ENCODE data around the gene MAP4K3. TPM values are rescaled to one million over a fixed set of nuclear protein-coding genes. Genes with fewer than 3 reads are reported as not detected.

MAP4K3 gene
- total and polyA plus RNA-seq, 7 donors, result 8.0 to 96.8 (median 72.1) TPM

GRCh38 chr2:39408351-39409136, 28.5 kb downstream of the MAP4K3 start:
- H3K9me3 ChIP-seq, result no peaks in the 10 kb centered on the region
- 69 to 88% methylated on average over 3 of the region's 3 CpGs for WGBS, 2 donors
- TF ChIP-seq POLR2A (IDR thresholded peaks at IDR 0.05) (no peak), CTCF (IDR thresholded peaks at IDR 0.05) (no peak), EP300 (IDR thresholded peaks at IDR 0.05) (no peak), POLR2AphosphoS5 (IDR thresholded peaks at IDR 0.05) (no peak)
- no peaks in the 10 kb centered on the region for H3K27me3 ChIP-seq
- no peak for DNase-seq
- peaks cover 0 to 94% (median 80%) of the 10 kb centered on the region in 4 donors for H3K4me1 ChIP-seq
- intact Hi-C loops (cut with DNase I), result no loop called here
- peak overlapping the region in 1 of 4 donors; percentile 12 for H3K27ac ChIP-seq
- no peaks in the 10 kb centered on the region for H3K36me3 ChIP-seq
- H3K4me3 ChIP-seq, result no peak overlapping the region

GRCh38 chr2:39407516-39408296, 29.4 kb downstream of the MAP4K3 start:
- Histone ChIP-seq H3K4me1 (peaks cover 0 to 94% (median 81%) of the 10 kb centered on the region in 4 donors), H3K4me3 (no peak overlapping the region), H3K27me3 (no peaks in the 10 kb centered on the region), H3K36me3 (no peaks in the 10 kb centered on the region), H3K9me3 (no peaks in the 10 kb centered on the region), H3K27ac (no peak overlapping the region)
- DNase-seq, result no peak
- intact Hi-C loops (cut with DNase I), result no loop called here
- 96% methylated on average over 3 of the region's 3 CpGs for WGBS, 2 donors
- no peak for TF ChIP-seq CTCF (IDR thresholded peaks at IDR 0.05)
- no peak for TF ChIP-seq POLR2A (IDR thresholded peaks at IDR 0.05)

- Histone ChIP-seq H3K4me1 (peaks cover 0 to 92% (median 76%) of the 10 kb centered on the region in 4 donors), H3K27ac (no peak overlapping the region), H3K36me3 (no peaks in the 10 kb centered on the region), H3K9me3 (no peaks in the 10 kb centered on the region), H3K27me3 (no peaks in the 10 kb centered on the region), H3K4me3 (no peak overlapping the region)
- no peak for DNase-seq
- TF ChIP-seq CTCF (IDR thresholded peaks at IDR 0.05), result no peak
- TF ChIP-seq POLR2A (IDR thresholded peaks at IDR 0.05), result no peak
- TF ChIP-seq EP300 (IDR thresholded peaks at IDR 0.05), result no peak
- no peak for TF ChIP-seq POLR2AphosphoS5 (IDR thresholded peaks at IDR 0.05)
- WGBS, 2 donors, result 92 to 94% methylated on average over 4 of the region's 4 CpGs
- intact Hi-C loops (cut with DNase I), result no loop called here
Measured at GRCh38 chr2:39405364-39405763, 31.7 kb downstream of the MAP4K3 start.

GRCh38 chr2:39403311-39403710, 33.8 kb downstream of the MAP4K3 start:
- DNase-seq, result no peak
- Histone ChIP-seq H3K36me3 (no peaks in the 10 kb centered on the region), H3K4me1 (peaks cover 0 to 92% (median 79%) of the 10 kb centered on the region in 4 donors), H3K27ac (peak overlapping the region in 1 of 4 donors; percentile 13), H3K9me3 (no peaks in the 10 kb centered on the region), H3K27me3 (no peaks in the 10 kb centered on the region), H3K4me3 (no peak overlapping the region)
- intact Hi-C loops (cut with DNase I), result no loop called here
- WGBS, 2 donors, result 80% methylated on average over 4 of the region's 4 CpGs
- TF ChIP-seq POLR2A (IDR thresholded peaks at IDR 0.05) (no peak), EP300 (IDR thresholded peaks at IDR 0.05) (no peak), POLR2AphosphoS5 (IDR thresholded peaks at IDR 0.05) (no peak), CTCF (IDR thresholded peaks at IDR 0.05) (no peak)
